ENCODE data around the gene MTMR3.

The MTMR3 gene

GRCh38 chr22:29916007-29916544 is 33.1 kb downstream of the MTMR3 start:
- DNase-seq (ENCODE audit: low read depth in 2 of 2): no peak

- no peak for DNase-seq (ENCODE audit: low read depth in 2 of 2)
Observed at GRCh38 chr22:29917052-29917902, 34.3 kb downstream of the MTMR3 start.

GRCh38 chr22:29925402-29925801 is 42.4 kb downstream of the MTMR3 start:
- no peak for DNase-seq (ENCODE audit: low read depth in 2 of 2)

- DNase-seq (ENCODE audit: low read depth in 2 of 2): no peak
Observed at GRCh38 chr22:29926057-29926456, 43.1 kb downstream of the MTMR3 start.

GRCh38 chr22:29932136-29932535 is 49.2 kb downstream of the MTMR3 start:
- DNase-seq (ENCODE audit: low read depth in 2 of 2): no peak

- no peak for DNase-seq (ENCODE audit: low read depth in 2 of 2)
Observed at GRCh38 chr22:29933619-29934018, 50.6 kb downstream of the MTMR3 start.

- no peak for DNase-seq (ENCODE audit: low read depth in 2 of 2)
Observed at GRCh38 chr22:29934596-29934995, 51.6 kb downstream of the MTMR3 start.

GRCh38 chr22:29936186-29936585 is 53.2 kb downstream of the MTMR3 start:
- DNase-seq (ENCODE audit: low read depth in 2 of 2): no peak

- DNase-seq (ENCODE audit: low read depth in 2 of 2): no peak
Observed at GRCh38 chr22:29937940-29938693, 55.1 kb downstream of the MTMR3 start.

GRCh38 chr22:29940526-29940925 is 57.6 kb downstream of the MTMR3 start:
- DNase-seq (ENCODE audit: low read depth in 2 of 2): no peak

- DNase-seq (ENCODE audit: low read depth in 2 of 2): no peak
Observed at GRCh38 chr22:29944339-29944738, 61.4 kb downstream of the MTMR3 start.

GRCh38 chr22:29945435-29945834 is 62.5 kb downstream of the MTMR3 start:
- DNase-seq (ENCODE audit: low read depth in 2 of 2): no peak

GRCh38 chr22:29946220-29946619 is 63.2 kb downstream of the MTMR3 start:
- no peak for DNase-seq (ENCODE audit: low read depth in 2 of 2)

- no peak for DNase-seq (ENCODE audit: low read depth in 2 of 2)
Observed at GRCh38 chr22:29947410-29948384, 64.7 kb downstream of the MTMR3 start.

- DNase-seq (ENCODE audit: low read depth in 2 of 2): no peak
Observed at GRCh38 chr22:29948385-29948769, 65.4 kb downstream of the MTMR3 start.

GRCh38 chr22:29949872-29950271 is 66.9 kb downstream of the MTMR3 start:
- no peak for DNase-seq (ENCODE audit: low read depth in 2 of 2)

GRCh38 chr22:29951791-29952413 is 68.9 kb downstream of the MTMR3 start:
- DNase-seq (ENCODE audit: low read depth in 2 of 2): no peak

- DNase-seq (ENCODE audit: low read depth in 2 of 2): no peak
Observed at GRCh38 chr22:29954203-29954855, 71.4 kb downstream of the MTMR3 start.

- DNase-seq (ENCODE audit: low read depth in 2 of 2): no peak
Observed at GRCh38 chr22:29956680-29957079, 73.7 kb downstream of the MTMR3 start.

GRCh38 chr22:29958170-29958569 is 75.2 kb downstream of the MTMR3 start:
- DNase-seq (ENCODE audit: low read depth in 2 of 2): no peak

- no peak for DNase-seq (ENCODE audit: low read depth in 2 of 2)
Observed at GRCh38 chr22:29964776-29965175, 81.8 kb downstream of the MTMR3 start.
